ENCODE results near the gene EML5.

EML5 gene

DNA sequence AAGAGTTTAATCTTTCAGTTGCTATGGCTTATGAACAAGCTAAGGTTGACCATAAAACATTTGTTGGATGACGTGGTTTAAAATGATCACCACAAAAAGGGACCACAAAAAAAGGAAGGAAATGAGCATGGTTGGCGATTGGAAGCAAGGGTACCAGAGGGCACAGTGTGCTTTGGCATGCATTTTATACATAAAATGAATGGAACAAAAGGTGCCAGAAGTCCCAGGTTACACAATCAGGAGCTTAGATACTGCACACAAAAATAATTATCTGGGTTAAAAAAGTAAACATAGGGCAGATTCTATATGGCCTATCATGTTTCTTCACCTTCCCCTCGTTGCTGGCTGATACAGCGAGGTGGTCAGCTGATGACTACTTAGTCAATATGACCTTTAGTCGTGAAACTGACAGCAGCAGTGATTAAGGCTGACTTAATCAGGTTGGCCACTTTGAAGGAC, 179.2 kb downstream of the EML5 start:
- H3K4me3 ChIP-seq (ENCODE audit: low read depth, low read length) = no peak overlapping the region
- TF ChIP-seq, protein P1, sequence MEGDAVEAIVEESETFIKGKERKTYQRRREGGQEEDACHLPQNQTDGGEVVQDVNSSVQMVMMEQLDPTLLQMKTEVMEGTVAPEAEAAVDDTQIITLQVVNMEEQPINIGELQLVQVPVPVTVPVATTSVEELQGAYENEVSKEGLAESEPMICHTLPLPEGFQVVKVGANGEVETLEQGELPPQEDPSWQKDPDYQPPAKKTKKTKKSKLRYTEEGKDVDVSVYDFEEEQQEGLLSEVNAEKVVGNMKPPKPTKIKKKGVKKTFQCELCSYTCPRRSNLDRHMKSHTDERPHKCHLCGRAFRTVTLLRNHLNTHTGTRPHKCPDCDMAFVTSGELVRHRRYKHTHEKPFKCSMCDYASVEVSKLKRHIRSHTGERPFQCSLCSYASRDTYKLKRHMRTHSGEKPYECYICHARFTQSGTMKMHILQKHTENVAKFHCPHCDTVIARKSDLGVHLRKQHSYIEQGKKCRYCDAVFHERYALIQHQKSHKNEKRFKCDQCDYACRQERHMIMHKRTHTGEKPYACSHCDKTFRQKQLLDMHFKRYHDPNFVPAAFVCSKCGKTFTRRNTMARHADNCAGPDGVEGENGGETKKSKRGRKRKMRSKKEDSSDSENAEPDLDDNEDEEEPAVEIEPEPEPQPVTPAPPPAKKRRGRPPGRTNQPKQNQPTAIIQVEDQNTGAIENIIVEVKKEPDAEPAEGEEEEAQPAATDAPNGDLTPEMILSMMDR (IDR thresholded peaks at IDR 0.05; ENCODE audit: low read depth, low read length) = no peak

DNA sequence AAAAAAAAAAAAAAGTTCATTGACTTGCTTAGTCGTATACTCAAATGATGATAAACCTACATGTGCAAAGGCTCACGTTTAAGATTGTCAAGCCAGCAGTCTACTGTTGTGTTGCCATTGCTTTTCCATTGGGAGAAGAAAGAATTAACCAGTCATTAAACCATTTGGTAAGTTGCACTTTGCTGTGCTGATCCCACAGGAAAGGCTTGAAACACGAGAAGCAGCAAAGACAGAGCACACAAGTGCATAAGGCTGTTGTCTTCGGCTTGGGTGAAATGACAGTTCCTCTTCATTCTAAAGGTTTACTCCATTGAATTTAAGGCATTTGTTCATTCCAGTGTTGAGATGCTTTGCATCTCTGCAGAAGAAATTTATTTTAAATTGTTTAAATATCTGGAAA, 179.8 kb downstream of the EML5 start:
- H3K4me3 ChIP-seq (ENCODE audit: low read depth, low read length) = no peak overlapping the region
- TF ChIP-seq, protein P1 (IDR thresholded peaks at IDR 0.05; ENCODE audit: low read depth, low read length) = no peak

DNA sequence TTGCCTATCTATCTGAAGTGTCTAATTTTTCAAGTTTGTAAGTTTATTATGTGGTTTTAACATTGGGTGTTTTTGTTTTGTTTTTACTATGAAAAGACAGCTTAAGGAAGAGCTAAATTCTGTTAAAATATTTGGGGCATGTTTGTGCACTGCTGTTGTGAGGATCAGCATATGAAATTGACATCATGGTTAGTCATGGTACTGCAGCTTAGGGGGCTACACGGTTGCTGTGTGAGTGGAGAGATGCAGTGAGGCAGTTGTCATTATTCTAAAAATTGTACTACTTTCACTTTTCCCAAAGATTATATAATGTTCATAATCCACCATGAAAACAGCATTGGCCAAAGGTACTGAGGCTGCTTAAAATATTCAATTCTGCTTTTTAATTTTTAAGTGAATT, 180.9 kb downstream of the EML5 start:
- H3K4me3 ChIP-seq (ENCODE audit: low read depth, low read length) = no peak overlapping the region
- TF ChIP-seq, protein P1 (IDR thresholded peaks at IDR 0.05; ENCODE audit: low read depth, low read length) = no peak

DNA sequence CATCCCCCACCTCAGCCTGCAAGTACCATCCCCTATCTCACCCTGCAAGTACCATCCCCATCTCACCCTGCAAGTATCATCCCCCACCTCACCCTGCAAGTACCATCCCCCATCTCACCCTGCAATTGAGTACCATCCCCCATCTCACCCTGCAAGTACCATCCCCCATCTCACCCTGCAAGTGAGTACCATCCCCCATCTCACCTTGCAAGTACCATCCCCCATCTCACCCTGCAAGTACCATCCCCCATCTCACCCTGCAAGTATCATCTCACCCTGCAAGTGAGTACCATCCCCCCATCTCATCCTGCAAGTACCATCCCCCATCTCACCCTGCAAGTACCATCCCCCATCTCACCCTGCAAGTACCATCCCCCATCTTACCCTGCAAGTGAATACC, 184.9 kb downstream of the EML5 start:
- H3K4me3 ChIP-seq (ENCODE audit: low read depth, low read length) = no peak overlapping the region
- TF ChIP-seq, protein P1 (IDR thresholded peaks at IDR 0.05; ENCODE audit: low read depth, low read length) = no peak

DNA sequence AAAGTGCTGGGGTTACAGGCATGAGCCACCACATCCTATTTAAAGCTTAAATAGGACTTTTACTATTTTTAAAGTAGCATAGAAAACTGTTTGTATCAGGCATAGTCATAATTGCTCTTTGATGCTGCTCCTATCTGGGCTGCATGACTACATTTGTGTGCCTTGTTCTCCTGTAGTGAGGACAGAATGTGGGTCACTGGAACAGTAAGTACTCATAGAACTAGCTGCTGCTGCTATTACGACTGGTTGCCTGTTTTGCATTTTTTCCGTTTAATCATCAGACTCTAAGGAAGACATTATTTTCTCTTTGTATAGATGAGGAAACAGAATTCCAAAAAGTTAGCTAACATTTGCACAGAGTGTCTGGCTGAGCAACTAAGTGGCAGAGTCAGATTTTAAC, 187.2 kb downstream of the EML5 start:
- TF ChIP-seq, protein P1 (IDR thresholded peaks at IDR 0.05; ENCODE audit: low read depth, low read length) = no peak

DNA sequence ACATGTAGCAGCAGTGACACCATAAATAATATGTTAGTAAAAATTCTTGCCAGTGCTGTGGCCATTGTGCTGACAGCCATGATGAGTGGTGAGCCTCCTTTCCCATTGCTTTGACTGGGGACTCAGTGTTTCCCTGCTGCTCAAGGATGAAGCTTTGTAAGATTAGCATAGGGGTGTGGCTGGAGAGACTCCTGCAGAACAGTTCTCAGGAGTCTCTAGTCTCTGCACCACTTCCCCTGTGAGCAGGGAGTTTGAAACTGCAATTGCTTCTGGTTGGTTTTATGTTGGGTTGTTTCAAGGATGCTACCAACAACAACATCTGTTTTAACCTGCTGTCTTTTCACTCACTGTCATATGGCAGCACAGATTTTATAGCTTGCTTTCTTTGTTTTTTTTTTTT, 188.5 kb downstream of the EML5 start:
- H3K4me3 ChIP-seq (ENCODE audit: low read depth, low read length) = no peak overlapping the region
- TF ChIP-seq, protein P1 (IDR thresholded peaks at IDR 0.05; ENCODE audit: low read depth, low read length) = no peak

More for the DNA sequence above, 187.2 kb downstream of the EML5 start:
- H3K4me3 ChIP-seq (ENCODE audit: low read depth, low read length) = no peak overlapping the region

DNA sequence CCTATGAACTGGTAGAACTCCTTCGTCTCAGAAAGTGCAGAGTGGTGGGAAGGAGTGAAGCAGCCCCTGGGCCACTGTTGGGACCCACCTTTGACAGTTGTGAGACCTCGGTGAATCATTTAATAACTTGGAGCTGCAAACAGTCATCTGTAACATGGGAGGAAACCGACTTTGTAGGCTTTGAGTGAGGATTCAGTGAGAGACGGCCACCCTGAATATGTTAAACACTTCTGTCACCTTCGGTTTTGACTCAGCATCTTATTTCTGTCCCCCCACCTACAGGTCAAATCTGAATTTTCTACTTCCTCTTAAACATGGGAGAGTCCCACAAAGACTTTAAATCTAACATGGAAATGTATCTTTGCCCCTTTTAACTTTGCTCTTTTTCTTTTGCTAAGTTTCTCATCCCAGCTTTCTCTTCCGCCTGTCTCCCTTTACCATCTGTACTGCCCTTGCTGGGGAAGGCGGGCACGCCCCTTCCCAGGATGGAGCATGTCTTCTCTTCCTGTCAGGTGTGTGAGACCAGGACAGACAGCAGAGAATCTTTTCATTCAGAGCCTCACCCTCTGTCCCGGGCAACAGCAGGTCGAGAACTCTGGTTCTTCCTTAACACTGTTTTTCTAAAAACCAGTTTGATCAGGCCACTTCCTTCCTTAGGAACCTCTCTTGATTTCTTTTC, 192.9 kb downstream of the EML5 start:
- TF ChIP-seq, protein P1 (IDR thresholded peaks at IDR 0.05; ENCODE audit: low read depth, low read length) = no peak
- H3K4me3 ChIP-seq (ENCODE audit: low read depth, low read length) = no peak overlapping the region

Data from WI38 (cell line).